Keratinocyte (primary cell): ENCODE measurements around the gene STRN.

Source experiments
- EZH2 ChIP-seq: IDR thresholded peaks from one replicate; pipeline ENCODE4 v1.6.1; 2012; ENCODE audit warnings: inconsistent platforms, mild to moderate bottlenecking, low read length, moderate library complexity
- TF ChIP-seq, protein P1 (sequence below), 3 experiments: IDR thresholded peaks in 1 of 3; conservative IDR thresholded peaks in 1 of 3; optimal IDR thresholded peaks in 1 of 3; 2 replicates in 2 of 3; 3 replicates in 1 of 3; pipeline versions ENCODE3 to v1.5.1; 2011; ENCODE audit warnings: low read length in 3 of 3, mild to moderate bottlenecking in 3 of 3, moderate library complexity in 2 of 3, control low read depth in 1 of 3, inconsistent platforms in 1 of 3; ENCODE audit not compliant: insufficient read depth in 2 of 3; ENCODE audit errors: extremely low read depth in 1 of 3

GRCh38 chr2:36861896-36862295 is 104.4 kb downstream of the STRN start:
- no peak for TF ChIP-seq EZH2
- TF ChIP-seq, protein P1, sequence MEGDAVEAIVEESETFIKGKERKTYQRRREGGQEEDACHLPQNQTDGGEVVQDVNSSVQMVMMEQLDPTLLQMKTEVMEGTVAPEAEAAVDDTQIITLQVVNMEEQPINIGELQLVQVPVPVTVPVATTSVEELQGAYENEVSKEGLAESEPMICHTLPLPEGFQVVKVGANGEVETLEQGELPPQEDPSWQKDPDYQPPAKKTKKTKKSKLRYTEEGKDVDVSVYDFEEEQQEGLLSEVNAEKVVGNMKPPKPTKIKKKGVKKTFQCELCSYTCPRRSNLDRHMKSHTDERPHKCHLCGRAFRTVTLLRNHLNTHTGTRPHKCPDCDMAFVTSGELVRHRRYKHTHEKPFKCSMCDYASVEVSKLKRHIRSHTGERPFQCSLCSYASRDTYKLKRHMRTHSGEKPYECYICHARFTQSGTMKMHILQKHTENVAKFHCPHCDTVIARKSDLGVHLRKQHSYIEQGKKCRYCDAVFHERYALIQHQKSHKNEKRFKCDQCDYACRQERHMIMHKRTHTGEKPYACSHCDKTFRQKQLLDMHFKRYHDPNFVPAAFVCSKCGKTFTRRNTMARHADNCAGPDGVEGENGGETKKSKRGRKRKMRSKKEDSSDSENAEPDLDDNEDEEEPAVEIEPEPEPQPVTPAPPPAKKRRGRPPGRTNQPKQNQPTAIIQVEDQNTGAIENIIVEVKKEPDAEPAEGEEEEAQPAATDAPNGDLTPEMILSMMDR (optimal IDR thresholded peaks at IDR 0.05 in 1 of 3, IDR thresholded peaks at IDR 0.05 in 1 of 3, conservative IDR thresholded peaks at IDR 0.05 in 1 of 3; ENCODE audit: extremely low read depth in 1 of 3, insufficient read depth in 2 of 3, low read length in 3 of 3), result no peak
